GM21717 (cell line): ENCODE measurements around the gene MEF2A.
A peak's percentile ranks its signal among the peaks of the same experiment; 100 is the strongest.
"Not testable (repeated sequence)": the region's sequence is repeated elsewhere in the genome, so short reads cannot be mapped to it uniquely, and the experiment has no call there.

Experiments used
- ATAC-seq: cut with Tn5 transposase; IDR thresholded peaks from one replicate; pipeline ENCODE4 v1.9.1; 2021; ENCODE audit warnings: mild to moderate bottlenecking, moderate library complexity; ENCODE audit not compliant: unreplicated experiment

The MEF2A gene

GRCh38 chr15:99565299-99566156 is at the start of gene MEF2A:
Gene MEF2A, plus strand, starts transcription at chr15:99565984. Its CDS starts 67,136 bp downstream, at chr15:99633120.
- ATAC-seq: peak; percentile 48

GRCh38 chr15:99518191-99518590 is 47.6 kb upstream of the MEF2A start:
- no peak for ATAC-seq

- not testable (repeated sequence) for ATAC-seq
These were observed 46.4 kb upstream of the MEF2A start for GRCh38 chr15:99519366-99519765.

- ATAC-seq: peak; percentile 56
These were observed 43.5 kb upstream of the MEF2A start for GRCh38 chr15:99522288-99522687.

- no peak for ATAC-seq
These were observed 39.6 kb upstream of the MEF2A start for GRCh38 chr15:99526176-99526575.

- no peak for ATAC-seq
These were observed 39.1 kb upstream of the MEF2A start for GRCh38 chr15:99526671-99527070.

- no peak for ATAC-seq
These were observed 29.3 kb upstream of the MEF2A start for GRCh38 chr15:99536422-99537040.

GRCh38 chr15:99537344-99537743 is 28.4 kb upstream of the MEF2A start:
- ATAC-seq: no peak

GRCh38 chr15:99538261-99538660 is 27.5 kb upstream of the MEF2A start:
- no peak for ATAC-seq

GRCh38 chr15:99542828-99543227 is 23.0 kb upstream of the MEF2A start:
- ATAC-seq: no peak

GRCh38 chr15:99545605-99546004 is 20.2 kb upstream of the MEF2A start:
- no peak for ATAC-seq

GRCh38 chr15:99546441-99547100 is 19.2 kb upstream of the MEF2A start:
- ATAC-seq: no peak

- ATAC-seq: no peak
These were observed 18.3 kb upstream of the MEF2A start for GRCh38 chr15:99547517-99547916.

- ATAC-seq: no peak
These were observed 15.7 kb upstream of the MEF2A start for GRCh38 chr15:99550077-99550476.

GRCh38 chr15:99552111-99552510 is 13.7 kb upstream of the MEF2A start:
- no peak for ATAC-seq

- ATAC-seq: no peak
These were observed 10.8 kb upstream of the MEF2A start for GRCh38 chr15:99554880-99555488.

- no peak for ATAC-seq
These were observed 9.8 kb upstream of the MEF2A start for GRCh38 chr15:99556011-99556410.

- no peak for ATAC-seq
These were observed 9.2 kb upstream of the MEF2A start for GRCh38 chr15:99556578-99556977.

GRCh38 chr15:99558084-99558483 is 7.7 kb upstream of the MEF2A start:
- no peak for ATAC-seq

GRCh38 chr15:99558571-99558970 is 7.2 kb upstream of the MEF2A start:
- no peak for ATAC-seq

- ATAC-seq: no peak
These were observed 4.1 kb upstream of the MEF2A start for GRCh38 chr15:99561476-99562230.
